Parathyroid adenoma (tissue), 2 donors: ENCODE data around the gene DIPK1B.

Experiments used
- H2AFZ ChIP-seq: fragments of 300-600 bp; sonication (generic); one replicate; pipeline ENCODE4 v1.7.0; 2017; ENCODE audit warnings: antibody characterized with exemption, mild to moderate bottlenecking
- H3K27ac ChIP-seq: fragments of 300-600 bp; sonication (generic); one replicate; pipeline ENCODE4 v1.7.0; 2017
- H3K27me3 ChIP-seq: fragments of 300-600 bp; sonication (generic); one replicate; pipeline ENCODE4 v1.7.0; 2017; ENCODE audit warnings: low read length; ENCODE audit not compliant: control insufficient read depth, insufficient read depth
- H3K36me3 ChIP-seq: fragments of 300-600 bp; sonication (generic); one replicate; pipeline ENCODE4 v1.7.0; 2017; ENCODE audit warnings: low read length; ENCODE audit not compliant: control insufficient read depth, insufficient read depth
- H3K4me1 ChIP-seq: fragments of 300-600 bp; sonication (generic); one replicate; pipeline ENCODE4 v1.7.0; 2017; ENCODE audit warnings: control low read depth
- H3K4me2 ChIP-seq: fragments of 300-600 bp; sonication (generic); one replicate; pipeline ENCODE4 v1.7.0; 2017; ENCODE audit warnings: low read length
- H3K4me3 ChIP-seq: fragments of 300-600 bp; sonication (generic); one replicate; pipeline ENCODE4 v1.7.0; 2017; ENCODE audit warnings: low read depth, low read length
- H3K79me2 ChIP-seq: fragments of 300-600 bp; sonication (generic); one replicate; pipeline ENCODE4 v1.7.0; 2017; ENCODE audit warnings: control low read depth
- H3K9ac ChIP-seq: fragments of 300-600 bp; sonication (generic); one replicate; pipeline ENCODE4 v1.7.0; 2017; ENCODE audit warnings: mild to moderate bottlenecking
- H3K9me3 ChIP-seq: fragments of 300-600 bp; sonication (generic); one replicate; pipeline ENCODE4 v1.7.0; 2017; ENCODE audit warnings: low read length; ENCODE audit not compliant: control insufficient read depth
- TF ChIP-seq, protein P1 (sequence below): fragments of 300-600 bp; sonication (generic); IDR thresholded peaks from one replicate; pipeline ENCODE4 v1.7.0; 2017; ENCODE audit warnings: antibody characterized with exemption, mild to moderate bottlenecking
- donor health status: primary hyperparathyroidism.

Gene DIPK1B

DNA sequence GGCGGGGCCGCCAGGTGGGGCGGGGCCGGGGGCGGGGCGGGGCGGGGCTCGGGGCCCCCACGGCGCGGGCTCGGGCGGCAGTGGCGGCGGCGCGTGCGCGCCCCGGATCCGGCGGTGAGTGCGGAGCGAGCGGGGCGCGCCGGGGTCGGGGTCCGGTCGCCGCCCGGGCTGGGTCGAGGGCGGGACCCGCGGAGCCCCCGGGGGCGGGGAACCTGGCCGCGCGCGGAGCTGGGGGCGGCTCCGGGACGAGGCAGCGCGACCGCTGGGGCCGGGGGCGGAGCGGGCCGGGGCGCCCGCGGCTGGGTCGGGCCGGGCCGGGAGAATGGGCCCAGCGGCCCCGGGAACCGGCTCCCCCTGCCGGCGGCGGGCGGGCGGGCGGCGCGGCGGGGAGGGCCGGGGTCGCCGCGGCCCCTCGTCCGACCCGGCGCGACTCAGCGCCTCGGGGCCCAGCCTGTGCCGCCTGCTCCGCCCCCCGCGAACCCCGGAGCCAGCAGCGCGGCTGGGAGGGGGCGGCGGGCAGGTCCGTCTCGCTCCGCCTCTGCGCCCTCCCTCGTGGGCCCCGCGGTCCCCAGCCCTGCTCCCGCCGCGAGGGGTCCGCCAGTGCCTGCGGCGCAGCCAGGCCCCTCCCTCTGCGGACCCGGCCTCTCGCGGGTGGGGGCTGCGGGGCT is 46.5 kb upstream of the DIPK1B start:
- Histone ChIP-seq H3K4me2 (peak overlapping the region; percentile 35), H3K9ac (no peak overlapping the region), H3K4me3 (no peak overlapping the region), H2AFZ (no peak overlapping the region), H3K4me1 (peaks cover 2% of the 10 kb centered on the region), H3K9me3 (no peaks in the 10 kb centered on the region), H3K27ac (no peak overlapping the region), H3K36me3 (no peaks in the 10 kb centered on the region), H3K27me3 (no peaks in the 10 kb centered on the region), H3K79me2 (no peaks in the 10 kb centered on the region)
- TF ChIP-seq, protein P1, sequence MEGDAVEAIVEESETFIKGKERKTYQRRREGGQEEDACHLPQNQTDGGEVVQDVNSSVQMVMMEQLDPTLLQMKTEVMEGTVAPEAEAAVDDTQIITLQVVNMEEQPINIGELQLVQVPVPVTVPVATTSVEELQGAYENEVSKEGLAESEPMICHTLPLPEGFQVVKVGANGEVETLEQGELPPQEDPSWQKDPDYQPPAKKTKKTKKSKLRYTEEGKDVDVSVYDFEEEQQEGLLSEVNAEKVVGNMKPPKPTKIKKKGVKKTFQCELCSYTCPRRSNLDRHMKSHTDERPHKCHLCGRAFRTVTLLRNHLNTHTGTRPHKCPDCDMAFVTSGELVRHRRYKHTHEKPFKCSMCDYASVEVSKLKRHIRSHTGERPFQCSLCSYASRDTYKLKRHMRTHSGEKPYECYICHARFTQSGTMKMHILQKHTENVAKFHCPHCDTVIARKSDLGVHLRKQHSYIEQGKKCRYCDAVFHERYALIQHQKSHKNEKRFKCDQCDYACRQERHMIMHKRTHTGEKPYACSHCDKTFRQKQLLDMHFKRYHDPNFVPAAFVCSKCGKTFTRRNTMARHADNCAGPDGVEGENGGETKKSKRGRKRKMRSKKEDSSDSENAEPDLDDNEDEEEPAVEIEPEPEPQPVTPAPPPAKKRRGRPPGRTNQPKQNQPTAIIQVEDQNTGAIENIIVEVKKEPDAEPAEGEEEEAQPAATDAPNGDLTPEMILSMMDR, result no peak

DNA sequence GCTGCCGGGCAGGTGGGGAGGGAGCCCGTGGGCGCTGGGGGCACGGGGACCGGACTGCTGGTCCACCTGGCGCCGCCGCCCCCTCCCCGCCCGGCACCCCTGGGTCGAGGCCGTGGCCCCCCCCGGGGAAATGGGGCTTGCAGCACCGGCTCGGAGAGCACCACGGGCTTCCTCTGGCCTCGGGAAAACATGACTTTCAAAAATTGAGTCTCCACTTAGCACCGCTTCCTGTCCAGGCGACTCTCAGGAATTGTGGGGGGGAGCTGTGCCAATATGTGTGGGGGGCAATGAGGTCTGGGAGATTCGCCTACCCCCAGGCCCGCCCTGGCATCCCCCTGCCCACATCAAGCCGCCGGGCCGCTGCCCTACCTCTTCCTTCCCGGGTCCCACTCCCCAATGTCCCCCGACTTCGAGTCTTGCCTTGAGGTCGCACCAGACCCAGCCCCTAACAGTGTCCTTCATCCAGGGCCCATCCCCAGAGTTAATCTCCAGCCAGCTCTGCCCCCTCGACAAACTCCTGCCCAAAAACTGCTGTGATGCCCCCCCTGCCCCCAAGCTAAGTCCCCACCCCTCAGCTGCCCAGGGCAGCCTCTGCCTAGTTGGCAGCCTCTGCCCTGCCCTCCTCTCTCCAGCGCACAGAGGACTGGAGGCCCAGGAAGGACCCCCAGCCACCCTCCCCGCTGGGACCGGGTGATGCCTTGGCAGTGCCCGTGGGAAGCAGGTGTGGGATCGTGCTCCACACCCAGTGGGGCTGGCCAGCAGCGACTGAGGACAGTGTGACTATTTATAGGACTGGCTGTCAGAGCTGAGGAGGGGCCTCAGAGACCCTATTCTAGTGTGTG is 45.8 kb upstream of the DIPK1B start:
- H3K4me2 ChIP-seq, result peak overlapping the region; percentile 35
- H3K4me1 ChIP-seq, result peaks cover 2% of the 10 kb centered on the region
- H3K27ac ChIP-seq, result no peak overlapping the region
- H3K27me3 ChIP-seq, result no peaks in the 10 kb centered on the region
- TF ChIP-seq, protein P1, result no peak
- H3K36me3 ChIP-seq, result no peaks in the 10 kb centered on the region
- H3K9me3 ChIP-seq, result no peaks in the 10 kb centered on the region
- no peak overlapping the region for H3K9ac ChIP-seq
- no peak overlapping the region for H2AFZ ChIP-seq
- H3K4me3 ChIP-seq, result peak overlapping the region; percentile 27
- no peaks in the 10 kb centered on the region for H3K79me2 ChIP-seq

DNA sequence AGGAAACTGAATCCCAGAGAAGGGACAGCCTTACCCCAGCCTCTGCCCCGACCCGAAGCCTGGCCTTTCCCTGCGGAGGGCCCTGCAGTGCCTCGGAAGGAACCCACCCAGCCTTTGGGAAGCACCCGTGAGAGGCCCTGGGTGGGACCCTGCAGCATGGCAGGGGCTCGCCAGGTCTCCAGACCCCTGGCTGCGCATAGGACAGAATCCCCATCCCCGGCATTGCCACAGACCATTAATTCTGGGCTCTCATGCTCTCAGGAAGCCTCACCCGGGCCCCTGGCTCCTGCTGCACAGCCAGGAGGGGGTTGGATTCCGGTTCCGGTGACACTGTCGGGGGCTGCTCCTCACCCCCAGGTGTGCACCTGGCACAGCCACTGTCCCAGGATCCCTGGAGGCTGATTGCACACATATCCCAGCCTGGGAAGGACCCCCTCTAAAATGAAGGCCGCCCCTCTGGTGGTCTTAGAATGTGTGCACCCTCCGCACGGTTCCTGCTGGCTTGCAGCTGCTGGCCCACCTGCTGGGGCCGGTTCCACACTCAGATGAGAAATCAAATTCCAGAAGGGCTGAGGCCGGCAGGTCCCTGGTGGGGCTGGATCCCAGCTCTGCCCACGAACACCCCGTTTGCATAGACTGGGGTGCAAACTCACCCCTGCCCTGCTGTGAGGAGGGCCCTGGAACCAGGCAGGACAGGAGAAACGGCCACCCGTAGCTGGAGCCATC is 45.0 kb upstream of the DIPK1B start:
- Histone ChIP-seq H3K36me3 (no peaks in the 10 kb centered on the region), H3K4me3 (peak overlapping the region; percentile 37)

DNA sequence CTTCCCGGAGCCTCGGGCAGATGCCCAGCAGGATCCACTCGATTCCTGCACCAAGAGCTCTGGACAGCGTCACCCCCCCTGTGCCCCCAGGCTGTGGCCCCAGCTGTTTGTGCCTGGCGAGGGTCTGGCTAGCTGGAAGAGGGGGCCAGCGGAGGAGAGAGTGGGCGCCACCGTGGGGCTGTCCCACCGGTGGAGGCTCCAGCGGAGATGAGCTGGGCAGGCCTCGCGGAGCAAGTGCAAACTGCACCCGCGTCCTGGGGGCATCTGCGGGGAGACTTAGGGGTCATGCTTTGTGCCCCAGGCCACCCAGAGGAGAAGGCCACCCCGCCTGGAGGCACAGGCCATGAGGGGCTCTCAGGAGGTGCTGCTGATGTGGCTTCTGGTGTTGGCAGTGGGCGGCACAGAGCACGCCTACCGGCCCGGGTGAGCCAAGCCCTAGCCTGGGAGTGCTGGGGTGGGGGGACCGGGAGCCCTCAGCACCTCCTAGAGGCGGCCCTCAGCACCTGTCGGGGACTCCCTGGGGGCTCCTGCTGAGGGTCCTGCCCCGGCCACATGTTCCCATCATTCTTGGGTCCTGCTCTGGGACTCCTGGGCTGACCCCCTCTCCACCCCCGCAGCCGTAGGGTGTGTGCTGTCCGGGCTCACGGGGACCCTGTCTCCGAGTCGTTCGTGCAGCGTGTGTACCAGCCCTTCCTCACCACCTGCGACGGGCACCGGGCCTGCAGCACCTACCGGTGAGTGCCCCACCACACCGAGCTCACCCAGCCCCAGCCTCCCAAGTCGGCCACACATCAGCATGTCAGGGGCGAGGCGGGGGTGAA is 44.2 kb upstream of the DIPK1B start:
- H3K9ac ChIP-seq, result no peak overlapping the region
- no peaks in the 10 kb centered on the region for H3K27me3 ChIP-seq
- no peaks in the 10 kb centered on the region for H3K9me3 ChIP-seq
- H2AFZ ChIP-seq, result no peak overlapping the region
- no peak overlapping the region for H3K27ac ChIP-seq
- no peaks in the 10 kb centered on the region for H3K79me2 ChIP-seq
- peaks cover 2% of the 10 kb centered on the region for H3K4me1 ChIP-seq
- no peaks in the 10 kb centered on the region for H3K36me3 ChIP-seq
- TF ChIP-seq, protein P1, result no peak
- H3K4me2 ChIP-seq, result no peak overlapping the region
- H3K4me3 ChIP-seq, result peak overlapping the region; percentile 37

More for the DNA sequence above, 45.0 kb upstream of the DIPK1B start:
- Histone ChIP-seq H3K27ac (no peak overlapping the region), H3K79me2 (no peaks in the 10 kb centered on the region), H3K9ac (no peak overlapping the region), H2AFZ (no peak overlapping the region), H3K4me1 (peaks cover 2% of the 10 kb centered on the region), H3K4me2 (peak overlapping the region; percentile 17), H3K9me3 (no peaks in the 10 kb centered on the region), H3K27me3 (no peaks in the 10 kb centered on the region)
- TF ChIP-seq, protein P1, result no peak
